ENCODE results near the gene SLPI. TPM values are rescaled to one million over a fixed set of nuclear protein-coding genes. Genes with fewer than 3 reads are reported as not detected.

Gene SLPI
- total and polyA plus RNA-seq, 2 of the 13 experiments (the other 11 are each of a cell fraction or from before 2014, with no cell fraction given), result 0.13 TPM; not detected in 1

- intact Hi-C loops (cut with micrococcal nuclease; ENCODE audit: unreplicated experiment), result no loop called here
- H4K20me1 ChIP-seq (ENCODE audit: insufficient read depth, low read length), result no peaks in the 10 kb centered on the region
- ChIA-PET CTCF (ENCODE audit: low intra/inter-chr PET ratio, low total read pairs) (no interaction called here), POLR2A (no interaction called here)
- no peak for FAIRE-seq
- H3K9me3 ChIP-seq (ENCODE audit: low read length), result no peaks in the 10 kb centered on the region
- ATAC-seq, result no peak
- 21% methylated on average over 3 of the region's 3 CpGs for WGBS (ENCODE audit: low lambda C conversion rate)
- DNase-seq (ENCODE audit: low spot score), result no peak
- BruUV-seq (replicated peaks), result no TSS peak
- H3K36me3 ChIP-seq (replicated peaks in 1 of 2; ENCODE audit: control insufficient read depth in 1 of 2, insufficient read depth in 2 of 2, low read length in 2 of 2), result no peaks in the 10 kb centered on the region
- no peak overlapping the region for H3K4me3 ChIP-seq (replicated peaks in 1 of 3; ENCODE audit: insufficient read depth in 1 of 3, low read depth in 2 of 3, low read length in 3 of 3)
- H3K79me2 ChIP-seq (ENCODE audit: insufficient read depth, low read length), result no peaks in the 10 kb centered on the region
- H2AFZ ChIP-seq (ENCODE audit: low read length), result no peak overlapping the region
- H3K4me2 ChIP-seq (ENCODE audit: low read depth, low read length), result no peak overlapping the region
- peaks cover 0 to 25% of the 10 kb centered on the region in 2 experiments; a peak in 2 of 5 replicates for H3K27me3 ChIP-seq (ENCODE audit: control insufficient read depth in 1 of 2, insufficient read depth in 2 of 2, low read length in 2 of 2)
- no peak overlapping the region for H3K9ac ChIP-seq (ENCODE audit: insufficient read depth, low read depth, low read length)
- in situ Hi-C loops (cut with HindIII; ENCODE audit: extremely low pct_ligation_motif_present, low pct_unique_long_range_greater_than_20kb), result no loop called here
- peaks cover 13% of the 10 kb centered on the region for H3K4me1 ChIP-seq (ENCODE audit: insufficient read depth, low read length)
- no peak overlapping the region for H3K27ac ChIP-seq (ENCODE audit: extremely low read length, insufficient read depth, low read length)
- TF ChIP-seq GZF1 (CRISPR knock-in tag; IDR thresholded peaks at IDR 0.05) (no peak), SIN3B (IDR thresholded peaks at IDR 0.05; ENCODE audit: low read length) (no peak), ZBTB3 (CRISPR knock-in tag; IDR thresholded peaks at IDR 0.05; ENCODE audit: borderline replicate concordance, low read depth) (no peak), IKZF5 (CRISPR knock-in tag; IDR thresholded peaks at IDR 0.05) (no peak), ASH2L (IDR thresholded peaks at IDR 0.05; ENCODE audit: insufficient read length, low read depth, low read length) (no peak), AHDC1 (CRISPR knock-in tag; IDR thresholded peaks at IDR 0.05; ENCODE audit: borderline replicate concordance) (no peak), THRA (CRISPR knock-in tag; IDR thresholded peaks at IDR 0.05; ENCODE audit: borderline replicate concordance) (no peak)
These were observed 3.9 kb upstream of the SLPI start for GRCh38 chr20:45258259-45258658.
